Measurements from ENCODE around the gene TAAR8. TPM values are rescaled to one million over a fixed set of nuclear protein-coding genes. Genes with fewer than 3 reads are reported as not detected.

TAAR8 gene
- total RNA-seq, 1 donor from 2014 or later, result not detected

- intact Hi-C loops (cut with micrococcal nuclease), result no loop called here
- Histone ChIP-seq H3K36me3 (no peaks in the 10 kb centered on the region), H3K4me1 (no peaks in the 10 kb centered on the region), H3K27ac (replicated peaks) (no peak within 1 kb of the TSS), H3K27me3 (ENCODE audit: low read depth) (peaks cover 38% of the 10 kb centered on the region), H3K9me3 (replicated peaks) (no peaks in the 10 kb centered on the region), H3K4me3 (no peak within 1 kb of the TSS)
- DNase-seq, result no peak
- TF ChIP-seq, protein P1, sequence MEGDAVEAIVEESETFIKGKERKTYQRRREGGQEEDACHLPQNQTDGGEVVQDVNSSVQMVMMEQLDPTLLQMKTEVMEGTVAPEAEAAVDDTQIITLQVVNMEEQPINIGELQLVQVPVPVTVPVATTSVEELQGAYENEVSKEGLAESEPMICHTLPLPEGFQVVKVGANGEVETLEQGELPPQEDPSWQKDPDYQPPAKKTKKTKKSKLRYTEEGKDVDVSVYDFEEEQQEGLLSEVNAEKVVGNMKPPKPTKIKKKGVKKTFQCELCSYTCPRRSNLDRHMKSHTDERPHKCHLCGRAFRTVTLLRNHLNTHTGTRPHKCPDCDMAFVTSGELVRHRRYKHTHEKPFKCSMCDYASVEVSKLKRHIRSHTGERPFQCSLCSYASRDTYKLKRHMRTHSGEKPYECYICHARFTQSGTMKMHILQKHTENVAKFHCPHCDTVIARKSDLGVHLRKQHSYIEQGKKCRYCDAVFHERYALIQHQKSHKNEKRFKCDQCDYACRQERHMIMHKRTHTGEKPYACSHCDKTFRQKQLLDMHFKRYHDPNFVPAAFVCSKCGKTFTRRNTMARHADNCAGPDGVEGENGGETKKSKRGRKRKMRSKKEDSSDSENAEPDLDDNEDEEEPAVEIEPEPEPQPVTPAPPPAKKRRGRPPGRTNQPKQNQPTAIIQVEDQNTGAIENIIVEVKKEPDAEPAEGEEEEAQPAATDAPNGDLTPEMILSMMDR (IDR thresholded peaks at IDR 0.05; ENCODE audit: borderline replicate concordance), result no peak
These were observed 17.8 kb downstream of the TAAR8 start, which contains the start of gene TAAR6 for GRCh38 chr6:132570221-132570777. TSS of gene TAAR6 (plus strand) at chr6:132570322. CDS start at chr6:132570322, 0 bp downstream.

- TF ChIP-seq, protein P1 (IDR thresholded peaks at IDR 0.05; ENCODE audit: borderline replicate concordance), result no peak
- H3K36me3 ChIP-seq, result no peaks in the 10 kb centered on the region
- intact Hi-C loops (cut with micrococcal nuclease), result no loop called here
- H3K27me3 ChIP-seq (ENCODE audit: low read depth), result peaks cover 29% of the 10 kb centered on the region
- no peak overlapping the region for H3K27ac ChIP-seq (replicated peaks)
- H3K4me1 ChIP-seq, result no peaks in the 10 kb centered on the region
- H3K9me3 ChIP-seq (replicated peaks), result no peaks in the 10 kb centered on the region
- no peak for DNase-seq
- H3K4me3 ChIP-seq, result no peak overlapping the region
These were observed 19.3 kb downstream of the TAAR8 start for GRCh38 chr6:132571774-132572173.

DNA sequence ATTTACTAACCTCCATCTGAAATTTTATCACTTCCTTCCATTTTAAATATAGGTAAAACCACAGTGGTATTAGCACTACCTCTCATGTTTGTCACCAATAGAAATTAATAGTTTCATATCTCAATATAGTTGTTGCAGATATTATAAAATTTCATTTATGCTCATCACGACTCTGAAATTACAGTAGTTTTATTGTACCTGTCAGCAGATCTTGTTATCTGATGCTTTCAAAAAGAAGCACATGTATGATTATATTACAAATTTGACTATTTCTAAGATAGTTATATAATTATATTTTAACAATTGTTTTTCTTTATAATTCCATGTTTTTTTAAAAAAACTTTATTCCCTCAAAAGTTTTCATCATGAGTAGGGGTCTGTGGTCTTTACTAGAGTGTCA, 32.2 kb downstream of the TAAR8 start:
- TF ChIP-seq, protein P1 (IDR thresholded peaks at IDR 0.05; ENCODE audit: borderline replicate concordance), result no peak
- Histone ChIP-seq H3K27ac (replicated peaks) (no peak overlapping the region), H3K4me1 (no peaks in the 10 kb centered on the region), H3K27me3 (ENCODE audit: low read depth) (peaks cover 10% of the 10 kb centered on the region), H3K4me3 (no peak overlapping the region), H3K36me3 (no peaks in the 10 kb centered on the region), H3K9me3 (replicated peaks) (peaks cover 10% of the 10 kb centered on the region)
- intact Hi-C loops (cut with micrococcal nuclease), result no loop called here
- no peak for DNase-seq

DNA sequence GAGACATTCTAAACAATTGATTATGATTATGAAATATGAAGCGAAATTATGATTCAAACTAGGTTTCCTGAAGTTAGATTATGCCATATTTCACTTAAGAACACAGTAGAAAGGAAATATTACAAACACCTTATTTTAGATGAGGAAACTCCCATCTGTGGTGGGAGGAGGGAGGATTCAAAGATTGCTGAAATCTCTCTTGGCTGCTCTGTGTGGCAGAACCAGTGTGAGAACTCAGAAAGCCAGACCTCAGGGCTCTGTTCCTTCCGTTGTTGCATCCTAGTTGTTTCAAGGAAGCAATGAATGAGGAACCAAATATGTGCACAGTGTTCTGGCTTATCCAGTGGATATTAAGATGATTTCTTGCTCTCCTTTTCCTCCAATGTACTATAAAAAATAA, 35.0 kb downstream of the TAAR8 start:
- Histone ChIP-seq H3K4me1 (no peaks in the 10 kb centered on the region), H3K4me3 (no peak overlapping the region), H3K27ac (replicated peaks) (no peak overlapping the region), H3K9me3 (replicated peaks) (no peaks in the 10 kb centered on the region), H3K36me3 (no peaks in the 10 kb centered on the region), H3K27me3 (ENCODE audit: low read depth) (peaks cover 16% of the 10 kb centered on the region)
- intact Hi-C loops (cut with micrococcal nuclease), result no loop called here
- no peak for DNase-seq
- TF ChIP-seq, protein P1 (IDR thresholded peaks at IDR 0.05; ENCODE audit: borderline replicate concordance), result no peak

GRCh38 chr6:132589454-132589853, 37.0 kb downstream of the TAAR8 start, which contains the start of gene TAAR5:
TSS of gene TAAR5 (minus strand) at chr6:132589741. CDS start at chr6:132589686, 55 bp downstream.
- H3K4me1 ChIP-seq, result no peaks in the 10 kb centered on the region
- TF ChIP-seq, protein P1 (IDR thresholded peaks at IDR 0.05; ENCODE audit: borderline replicate concordance), result no peak
- no peaks in the 10 kb centered on the region for H3K9me3 ChIP-seq (replicated peaks)
- intact Hi-C loops (cut with micrococcal nuclease), result no loop called here
- H3K36me3 ChIP-seq, result no peaks in the 10 kb centered on the region
- H3K27me3 ChIP-seq (ENCODE audit: low read depth), result peaks cover 16% of the 10 kb centered on the region
- H3K27ac ChIP-seq (replicated peaks), result no peak within 1 kb of the TSS
- H3K4me3 ChIP-seq, result no peak within 1 kb of the TSS
- DNase-seq, result no peak

All from left ventricle myocardium inferior (tissue), 1 donor.